GM10266 (cell line): Measurements from ENCODE around the gene API5.

Experiments
- DNase-seq: peaks from one replicate; pipeline ENCODE4 v3.0.0; 2012; ENCODE audit errors: extremely low spot score
- CTCF ChIP-seq: IDR thresholded peaks from 2 replicates; pipeline ENCODE4 v1.5.1; 2012; ENCODE audit warnings: mild to moderate bottlenecking, low read depth; ENCODE audit not compliant: control insufficient read depth, insufficient read depth; ENCODE audit errors: missing control alignments

Gene API5

GRCh38 chr11:43360361-43361032 is 48.7 kb downstream of the API5 start:
- no peak for DNase-seq
- TF ChIP-seq CTCF, result no peak

DNA sequence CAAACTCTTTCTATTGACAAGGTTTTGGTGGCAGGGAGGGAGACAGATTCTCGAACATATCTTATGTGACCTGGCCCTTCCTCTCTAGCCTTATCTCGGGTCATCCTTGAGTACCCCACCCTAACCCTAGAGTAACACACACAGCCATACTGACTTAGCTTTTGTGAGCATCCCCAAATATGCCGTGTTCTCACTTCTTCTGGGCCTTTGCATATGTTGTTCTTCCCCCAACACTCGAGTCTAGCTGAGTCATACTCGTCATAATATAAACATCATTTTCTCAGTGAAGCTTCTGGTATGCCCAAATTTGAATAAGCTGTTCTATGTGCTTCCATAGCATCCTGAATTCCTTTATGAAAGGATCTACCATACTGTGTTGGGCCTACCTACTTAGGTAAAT is 54.9 kb downstream of the API5 start:
- DNase-seq, result no peak
- no peak for TF ChIP-seq CTCF

GRCh38 chr11:43367382-43368178 is 55.8 kb downstream of the API5 start:
- no peak for TF ChIP-seq CTCF
- no peak for DNase-seq

DNA sequence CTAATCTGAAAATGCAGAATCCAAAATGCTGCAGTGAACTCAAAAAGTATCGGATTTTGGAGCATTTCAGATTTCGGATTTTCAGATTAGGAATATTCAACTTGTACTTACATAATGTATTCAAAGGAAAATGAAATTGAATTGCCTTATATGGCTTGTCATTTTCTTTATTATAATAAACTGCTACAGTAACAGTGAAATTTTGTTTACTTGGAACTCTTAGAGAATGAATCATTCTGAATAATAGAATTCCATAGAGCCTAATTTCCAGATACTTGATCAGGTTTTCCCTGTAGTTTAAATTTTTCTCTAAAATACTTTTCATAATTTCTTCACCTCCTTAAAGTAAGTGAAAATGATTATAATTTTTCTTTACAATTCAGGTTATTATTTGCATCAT is 64.3 kb downstream of the API5 start:
- DNase-seq, result no peak
- TF ChIP-seq CTCF, result no peak

DNA sequence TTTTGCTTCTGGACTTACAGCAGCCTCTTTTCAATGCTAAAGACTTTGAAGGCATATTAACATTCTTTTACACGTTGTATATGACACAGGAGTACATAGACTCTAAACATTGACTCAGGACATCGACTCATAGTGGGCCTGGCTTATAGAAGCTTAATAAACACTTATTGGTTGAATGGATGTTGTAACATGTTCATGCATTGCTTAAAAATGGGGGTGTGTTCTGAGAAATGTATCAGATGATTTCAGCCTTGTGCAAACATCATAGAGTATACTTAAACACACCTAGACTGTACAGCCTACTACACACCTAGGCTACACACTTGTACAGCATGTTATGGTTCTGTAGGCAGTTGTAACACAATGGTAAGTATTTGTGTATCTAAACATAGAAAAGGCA is 64.8 kb downstream of the API5 start:
- no peak for TF ChIP-seq CTCF
- no peak for DNase-seq

- TF ChIP-seq CTCF, result no peak
- no peak for DNase-seq
Measured at GRCh38 chr11:43377389-43377788, 65.6 kb downstream of the API5 start.

- TF ChIP-seq CTCF, result no peak
Measured at GRCh38 chr11:43378897-43379296, 67.1 kb downstream of the API5 start.

More at GRCh38 chr11:43378897-43379296, 67.1 kb downstream of the API5 start:
- no peak for DNase-seq
